ENCODE data around the gene PPDPF. TPM values are rescaled to one million over a fixed set of nuclear protein-coding genes. Genes with fewer than 3 reads are reported as not detected.

PPDPF gene
- polyA plus RNA-seq, 1 donor (not counting 4 experiments of a cell fraction or from before 2014, with no cell fraction given), result 8.8 TPM

GRCh38 chr20:63475209-63475608, 45.4 kb upstream of the PPDPF start:
- no peak overlapping the region for H2AFZ ChIP-seq (ENCODE audit: control insufficient read depth, low read length)
- no peak for FAIRE-seq
- peaks cover 72% of the 10 kb centered on the region for H3K27me3 ChIP-seq (ENCODE audit: control insufficient read depth, extremely low read depth, insufficient read depth, low read length)
- no peaks in the 10 kb centered on the region for H3K9me1 ChIP-seq (ENCODE audit: control insufficient read depth, extremely low read depth, insufficient read depth, low read length)
- no peaks in the 10 kb centered on the region for H3K4me1 ChIP-seq (ENCODE audit: control insufficient read depth, extremely low read depth, insufficient read depth, low read length)
- no peak overlapping the region for H3K4me2 ChIP-seq (ENCODE audit: control insufficient read depth, extremely low read depth, insufficient read depth, low read depth, low read length)
- no peak for TF ChIP-seq EZH2 (IDR thresholded peaks at IDR 0.05; ENCODE audit: low read length)
- no peak for TF ChIP-seq CTCF (optimal IDR thresholded peaks at IDR 0.05 in 1 of 3, IDR thresholded peaks at IDR 0.05 in 1 of 3, conservative IDR thresholded peaks at IDR 0.05 in 1 of 3; ENCODE audit: extremely low read depth in 1 of 3, insufficient read depth in 2 of 3, low read length in 3 of 3)
- no peak overlapping the region for H3K4me3 ChIP-seq (ENCODE audit: control insufficient read depth in 2 of 3, extremely low read depth in 1 of 3, insufficient read depth in 2 of 3, low read depth in 1 of 3, low read length in 3 of 3)
- no peak for DNase-seq (ENCODE audit: low read depth, low spot score)
- H3K9me3 ChIP-seq (ENCODE audit: control insufficient read depth, low read depth, low read length), result no peaks in the 10 kb centered on the region
- dilution Hi-C loops (cut with MboI; ENCODE audit: extremely low pct_ligation_motif_present, low sequenced_read_pairs), result no loop called here
- no peaks in the 10 kb centered on the region for H3K36me3 ChIP-seq (ENCODE audit: control insufficient read depth in 2 of 2, extremely low read depth in 1 of 2, insufficient read depth in 2 of 2, low read length in 2 of 2)
- H3K79me2 ChIP-seq (ENCODE audit: control insufficient read depth, insufficient read depth, low read length), result no peaks in the 10 kb centered on the region
- no peak overlapping the region for H3K27ac ChIP-seq (ENCODE audit: control insufficient read depth, insufficient read depth, low read length)
- H4K20me1 ChIP-seq (ENCODE audit: control insufficient read depth, extremely low read depth, insufficient read depth, low read length), result peaks cover 5% of the 10 kb centered on the region
- H3K9ac ChIP-seq (ENCODE audit: control insufficient read depth, extremely low read depth, insufficient read depth, low read length), result no peak overlapping the region

DNA sequence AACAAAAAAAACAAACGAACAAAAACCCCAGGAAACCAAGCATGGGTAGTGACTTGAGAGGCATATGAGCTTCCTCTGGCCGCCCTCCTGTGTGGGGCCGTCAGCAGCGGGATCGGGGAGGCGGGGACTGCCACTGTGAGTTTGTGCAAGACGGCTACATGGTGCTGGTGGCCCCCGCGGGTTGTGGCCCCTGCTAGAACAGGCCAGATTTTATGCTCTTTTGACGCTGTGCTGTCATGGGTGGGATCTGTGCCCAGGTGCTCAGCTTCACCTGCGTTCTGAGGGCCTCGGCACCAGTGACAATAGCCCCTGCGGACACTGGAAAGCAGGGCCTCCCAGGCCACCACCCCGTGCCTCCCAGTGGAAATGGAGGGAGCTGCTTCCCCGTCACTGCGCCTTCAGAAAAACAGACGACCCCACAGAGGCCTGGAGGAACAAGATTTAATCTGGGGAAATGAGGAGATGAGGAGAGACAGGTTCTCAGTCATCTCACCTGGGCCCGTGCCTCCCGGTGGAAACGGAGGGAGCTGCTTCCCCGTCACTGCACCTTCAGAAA, 43.4 kb upstream of the PPDPF start:
- Histone ChIP-seq H4K20me1 (ENCODE audit: control insufficient read depth, extremely low read depth, insufficient read depth, low read length) (peaks cover 5% of the 10 kb centered on the region), H3K36me3 (ENCODE audit: control insufficient read depth in 2 of 2, extremely low read depth in 1 of 2, insufficient read depth in 2 of 2, low read length in 2 of 2) (no peaks in the 10 kb centered on the region), H3K4me1 (ENCODE audit: control insufficient read depth, extremely low read depth, insufficient read depth, low read length) (no peaks in the 10 kb centered on the region), H3K27me3 (ENCODE audit: control insufficient read depth, extremely low read depth, insufficient read depth, low read length) (peaks cover 66% of the 10 kb centered on the region), H3K9me1 (ENCODE audit: control insufficient read depth, extremely low read depth, insufficient read depth, low read length) (no peaks in the 10 kb centered on the region), H3K27ac (ENCODE audit: control insufficient read depth, insufficient read depth, low read length) (no peak overlapping the region), H3K4me3 (ENCODE audit: control insufficient read depth in 2 of 3, extremely low read depth in 1 of 3, insufficient read depth in 2 of 3, low read depth in 1 of 3, low read length in 3 of 3) (no peak overlapping the region), H3K9ac (ENCODE audit: control insufficient read depth, extremely low read depth, insufficient read depth, low read length) (no peak overlapping the region), H3K79me2 (ENCODE audit: control insufficient read depth, insufficient read depth, low read length) (no peaks in the 10 kb centered on the region), H3K9me3 (ENCODE audit: control insufficient read depth, low read depth, low read length) (no peaks in the 10 kb centered on the region), H3K4me2 (ENCODE audit: control insufficient read depth, extremely low read depth, insufficient read depth, low read depth, low read length) (no peak overlapping the region), H2AFZ (ENCODE audit: control insufficient read depth, low read length) (no peak overlapping the region)
- dilution Hi-C loops (cut with MboI; ENCODE audit: extremely low pct_ligation_motif_present, low sequenced_read_pairs), result no loop called here
- TF ChIP-seq EZH2 (IDR thresholded peaks at IDR 0.05; ENCODE audit: low read length), result no peak
- no peak for TF ChIP-seq CTCF (optimal IDR thresholded peaks at IDR 0.05 in 1 of 3, IDR thresholded peaks at IDR 0.05 in 1 of 3, conservative IDR thresholded peaks at IDR 0.05 in 1 of 3; ENCODE audit: extremely low read depth in 1 of 3, insufficient read depth in 2 of 3, low read length in 3 of 3)
- DNase-seq (ENCODE audit: low read depth, low spot score) (no peak), FAIRE-seq (no peak)
